GM19238 (cell line): ENCODE results near the gene SNRNP35.
A peak's percentile ranks its signal among the peaks of the same experiment; 100 is the strongest.
"Not testable (repeated sequence)": the region's sequence is repeated elsewhere in the genome, so short reads cannot be mapped to it uniquely, and the experiment has no call there.

Source experiments
- DNase-seq: peaks from one replicate; pipeline ENCODE4 v3.0.0; 2011; ENCODE audit warnings: low spot score; ENCODE audit not compliant: insufficient read length

The SNRNP35 gene

GRCh38 chr12:123449249-123449733 is 8.6 kb upstream of the SNRNP35 start:
- no peak for DNase-seq

DNA sequence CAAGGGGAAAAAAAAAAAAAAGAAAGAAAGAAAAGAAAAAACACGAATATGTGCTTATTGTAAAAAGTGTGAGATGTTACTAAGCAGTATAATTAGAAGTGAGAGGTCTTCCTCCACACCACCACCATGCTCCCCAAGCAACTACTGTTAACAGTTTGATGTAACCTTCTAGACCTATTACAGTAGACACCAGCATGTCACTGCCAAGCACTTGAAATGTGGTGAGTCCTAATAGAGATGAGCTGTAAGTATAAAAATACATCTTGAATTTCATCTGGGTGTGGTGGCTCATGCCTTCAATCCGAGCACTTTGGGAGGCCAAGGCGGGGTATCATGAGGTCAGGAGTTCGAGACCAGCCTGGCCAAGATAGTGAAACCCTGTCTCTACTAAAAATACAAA is 8.1 kb upstream of the SNRNP35 start:
- no peak for DNase-seq

DNA sequence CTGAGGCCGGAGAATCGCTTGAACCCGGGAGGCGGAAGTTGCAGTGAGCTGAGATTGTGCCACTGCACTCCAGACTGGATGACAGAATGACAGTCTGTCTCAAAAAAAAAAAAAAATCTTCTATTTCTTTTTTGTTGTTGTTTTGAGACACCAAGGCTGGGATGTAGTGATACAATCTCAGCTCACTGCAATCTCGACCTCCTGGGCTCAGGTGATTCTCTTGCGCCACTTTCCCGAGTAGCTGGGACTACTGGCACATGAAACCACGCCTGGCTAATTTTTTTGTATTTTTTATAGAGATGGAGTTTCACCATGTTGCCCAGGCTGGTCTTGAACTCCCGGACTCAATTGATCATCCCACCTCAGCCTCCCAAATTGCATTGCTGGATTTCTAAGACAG is 7.3 kb upstream of the SNRNP35 start:
- DNase-seq: no peak

DNA sequence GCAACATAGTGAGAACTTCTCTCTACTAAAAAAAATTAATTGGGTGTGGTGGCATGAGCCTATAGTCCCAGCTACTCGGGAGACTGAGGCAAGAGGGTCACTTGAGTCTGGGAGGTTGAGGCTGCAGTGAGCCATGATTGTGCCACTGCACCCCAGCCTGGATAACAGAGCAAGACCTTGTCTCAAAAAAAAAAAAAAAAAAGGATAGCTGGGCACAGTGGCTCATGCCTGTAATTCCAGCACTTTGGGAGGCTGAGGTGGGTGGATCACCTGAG is 5.7 kb upstream of the SNRNP35 start:
- DNase-seq: not testable (repeated sequence)

GRCh38 chr12:123453165-123453564 is 4.8 kb upstream of the SNRNP35 start:
- no peak for DNase-seq

DNA sequence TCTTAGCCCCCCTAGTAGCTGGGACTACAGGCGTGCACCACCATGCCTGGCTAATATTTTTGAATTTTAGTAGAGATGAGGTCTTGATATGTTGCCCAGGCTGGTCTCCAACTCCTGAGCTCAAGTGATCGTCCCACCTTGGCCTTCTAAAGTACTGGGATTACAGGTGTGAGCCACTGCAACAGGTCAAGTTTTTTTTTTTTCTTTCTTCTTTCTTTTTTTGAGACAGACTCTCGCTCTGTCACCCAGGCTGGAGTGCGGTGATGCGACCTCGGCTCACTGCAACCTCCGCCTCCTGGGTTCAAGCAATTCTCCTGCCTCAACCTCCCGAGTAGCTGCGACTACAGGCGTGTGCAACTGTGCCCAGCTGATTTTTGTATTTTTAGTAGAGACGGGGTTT is 5.2 kb downstream of the SNRNP35 start:
- not testable (repeated sequence) for DNase-seq

DNA sequence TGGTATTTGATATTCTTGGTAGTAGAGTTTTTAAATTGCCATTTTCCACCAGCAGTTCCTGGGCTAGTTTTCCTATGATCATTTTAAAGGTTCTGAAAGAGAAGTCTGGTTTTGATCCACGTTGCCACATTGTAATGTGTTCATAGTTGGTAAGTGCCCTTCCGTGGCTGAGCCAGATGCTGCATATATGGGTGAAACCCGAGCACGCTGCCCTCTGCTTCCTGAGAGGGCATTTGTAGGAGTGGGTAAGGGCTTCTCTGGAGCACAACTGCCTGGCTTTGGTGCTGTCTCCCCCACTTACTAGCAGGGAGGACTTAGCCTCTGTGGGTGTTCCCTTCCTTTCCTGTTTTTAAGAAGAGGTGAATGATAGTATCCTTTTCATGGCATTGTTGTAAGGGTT is 7.1 kb downstream of the SNRNP35 start:
- DNase-seq: no peak

GRCh38 chr12:123468786-123469185 is 10.8 kb downstream of the SNRNP35 start:
- DNase-seq: peak; percentile 54

- no peak for DNase-seq
Measured at GRCh38 chr12:123469978-123470377, 12.0 kb downstream of the SNRNP35 start.

DNA sequence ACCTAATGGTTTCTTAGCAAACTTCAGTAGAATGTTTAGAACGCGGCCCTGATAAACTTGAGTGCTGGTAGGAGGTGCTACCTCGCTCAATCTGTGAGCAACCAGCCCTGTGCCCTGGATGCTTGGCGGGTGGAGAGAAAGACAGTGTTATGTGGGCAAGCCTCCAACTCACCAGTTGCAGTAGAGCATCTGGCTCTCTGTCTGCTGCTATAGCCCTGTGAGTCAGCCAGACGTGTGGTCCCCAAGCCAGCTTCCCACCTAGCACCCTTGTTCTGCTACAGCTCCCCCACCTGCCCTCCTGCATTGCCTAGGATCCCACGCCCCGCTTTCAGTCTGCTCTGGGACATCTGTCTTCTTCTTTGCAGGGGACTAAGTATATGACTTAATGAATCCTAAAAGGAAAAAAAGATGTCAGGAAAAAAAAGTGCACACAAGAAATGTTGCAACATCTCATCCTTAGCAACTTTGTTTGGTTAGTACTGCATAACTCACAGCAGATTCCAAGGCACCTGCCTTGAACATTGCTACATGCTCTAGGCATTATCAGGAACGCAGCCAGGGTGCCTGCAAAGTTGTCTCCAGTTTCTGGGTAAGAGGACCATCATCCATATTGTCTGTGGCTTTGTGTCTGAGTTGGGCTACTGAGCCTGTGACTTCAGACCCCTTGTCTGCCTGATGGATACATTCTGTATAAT is 13.6 kb downstream of the SNRNP35 start:
- DNase-seq: no peak

- no peak for DNase-seq
Measured at GRCh38 chr12:123472438-123472849, 14.5 kb downstream of the SNRNP35 start.

- no peak for DNase-seq
Measured at GRCh38 chr12:123474485-123475245, 16.7 kb downstream of the SNRNP35 start.

DNA sequence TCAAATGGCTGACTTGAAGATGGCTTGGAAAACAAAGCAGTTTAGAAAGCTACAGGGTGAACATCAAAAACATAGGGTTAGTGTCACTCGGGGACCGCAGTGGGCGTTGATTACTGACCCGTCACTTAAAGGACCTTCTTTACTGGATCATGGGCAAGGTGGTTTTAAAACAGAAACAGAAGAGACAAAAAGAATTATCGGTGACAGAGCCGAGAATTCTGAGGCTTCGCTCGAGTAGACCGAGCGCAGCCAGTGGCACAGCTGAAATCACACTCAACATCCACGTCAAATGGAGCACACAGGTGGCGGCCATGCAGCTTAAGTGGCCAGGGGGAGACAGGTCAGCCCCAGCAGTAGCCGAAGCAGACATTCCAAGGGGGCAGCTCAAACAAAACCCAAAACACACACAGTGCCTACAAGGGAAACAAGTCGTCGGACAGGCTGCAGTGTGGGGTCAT is 17.3 kb downstream of the SNRNP35 start:
- no peak for DNase-seq

DNA sequence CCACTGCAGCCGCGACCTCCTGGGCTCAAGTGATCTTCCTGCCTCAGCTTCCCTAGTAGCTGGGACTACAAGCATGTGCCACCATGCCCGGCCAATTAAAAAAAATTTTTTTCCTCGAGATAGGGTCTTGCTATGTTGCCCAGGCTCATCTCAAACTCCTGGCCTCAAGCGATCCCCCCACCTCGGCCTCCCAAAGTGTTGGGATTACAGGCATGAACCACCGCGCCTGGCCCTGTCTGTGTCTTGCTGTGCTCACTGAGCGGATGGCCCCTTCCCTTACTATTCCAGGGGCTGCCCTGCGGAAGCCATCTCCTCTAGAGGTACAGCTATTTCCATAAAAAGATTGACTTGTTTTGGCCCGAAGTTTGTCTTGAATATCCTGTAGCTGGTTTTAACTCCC is 20.1 kb downstream of the SNRNP35 start:
- DNase-seq: no peak

- DNase-seq: no peak
Measured at GRCh38 chr12:123478762-123479161, 20.8 kb downstream of the SNRNP35 start.

DNA sequence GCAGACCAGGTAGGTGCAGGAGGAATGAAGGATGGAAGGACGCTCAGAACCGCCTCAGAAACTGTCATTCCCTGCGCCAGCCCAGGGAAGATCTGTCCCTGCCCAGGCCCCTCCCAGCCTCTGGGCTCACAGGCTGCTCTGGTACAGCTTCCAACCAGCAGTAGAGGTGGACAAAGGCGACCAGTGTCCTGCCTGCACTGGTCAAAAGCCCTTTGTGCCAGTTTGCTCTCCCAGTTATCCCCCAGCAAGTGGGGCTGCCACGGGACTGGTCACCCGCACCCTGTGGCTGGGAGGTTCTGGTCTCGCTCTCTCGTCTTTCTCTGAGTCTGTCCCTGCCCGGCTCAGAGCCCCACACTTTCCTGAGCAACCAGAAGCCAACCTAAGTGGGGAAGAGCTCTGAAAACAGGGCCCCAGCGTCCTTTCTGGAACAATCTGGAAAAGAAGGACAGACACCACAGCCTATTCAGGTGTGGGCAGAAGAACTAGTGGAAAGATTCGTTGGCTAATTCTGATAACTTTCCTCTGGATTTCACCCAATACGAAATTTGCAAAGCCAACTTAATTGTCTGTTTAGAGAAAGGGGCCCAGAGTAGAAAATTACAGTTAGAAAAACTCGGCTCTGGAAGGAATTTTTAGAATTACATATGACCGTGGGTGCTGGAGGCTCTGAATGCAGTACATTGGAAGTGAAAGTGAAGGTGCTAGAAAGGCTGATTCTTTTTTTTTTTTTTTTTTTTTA is 21.7 kb downstream of the SNRNP35 start:
- DNase-seq: no peak

DNA sequence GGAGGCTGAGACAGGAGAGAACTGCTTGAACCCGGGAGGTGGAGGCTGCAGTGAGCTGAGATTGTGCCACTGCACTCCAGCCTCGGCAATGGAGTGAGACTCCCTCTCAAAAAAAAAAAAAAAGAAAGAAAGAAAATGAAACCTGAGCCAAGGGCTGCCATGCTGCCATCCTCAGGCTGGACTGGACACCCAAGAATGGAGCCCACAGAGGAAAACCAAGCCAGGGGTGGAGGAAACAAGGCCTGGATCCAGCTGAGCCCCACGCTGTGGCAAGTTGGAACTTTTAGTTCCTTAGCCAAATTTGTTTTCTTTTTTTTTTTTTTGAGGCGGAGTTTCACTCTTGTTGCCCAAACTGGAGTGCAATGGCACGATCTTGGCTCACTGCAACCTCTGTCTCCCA is 23.3 kb downstream of the SNRNP35 start:
- DNase-seq: not testable (repeated sequence)

DNA sequence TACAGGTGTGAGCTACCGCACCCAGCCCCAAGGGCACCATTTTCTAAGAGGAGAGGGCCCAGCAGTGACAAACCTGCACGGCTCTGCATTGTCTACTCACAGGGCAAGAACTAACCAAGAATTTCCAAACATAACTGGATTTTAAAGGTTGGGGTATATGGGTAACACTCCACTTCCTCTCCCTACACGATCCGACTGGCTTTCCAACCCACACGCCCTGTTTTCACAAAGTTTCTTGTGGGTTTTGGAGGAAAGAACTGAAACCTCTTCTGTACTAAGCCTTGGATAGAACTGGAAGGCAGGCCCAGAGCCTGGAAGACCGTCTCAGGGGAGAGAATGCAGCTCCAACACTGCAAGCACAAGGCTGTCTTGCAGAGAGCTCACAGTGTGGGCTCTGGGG is 24.9 kb downstream of the SNRNP35 start:
- DNase-seq: no peak

DNA sequence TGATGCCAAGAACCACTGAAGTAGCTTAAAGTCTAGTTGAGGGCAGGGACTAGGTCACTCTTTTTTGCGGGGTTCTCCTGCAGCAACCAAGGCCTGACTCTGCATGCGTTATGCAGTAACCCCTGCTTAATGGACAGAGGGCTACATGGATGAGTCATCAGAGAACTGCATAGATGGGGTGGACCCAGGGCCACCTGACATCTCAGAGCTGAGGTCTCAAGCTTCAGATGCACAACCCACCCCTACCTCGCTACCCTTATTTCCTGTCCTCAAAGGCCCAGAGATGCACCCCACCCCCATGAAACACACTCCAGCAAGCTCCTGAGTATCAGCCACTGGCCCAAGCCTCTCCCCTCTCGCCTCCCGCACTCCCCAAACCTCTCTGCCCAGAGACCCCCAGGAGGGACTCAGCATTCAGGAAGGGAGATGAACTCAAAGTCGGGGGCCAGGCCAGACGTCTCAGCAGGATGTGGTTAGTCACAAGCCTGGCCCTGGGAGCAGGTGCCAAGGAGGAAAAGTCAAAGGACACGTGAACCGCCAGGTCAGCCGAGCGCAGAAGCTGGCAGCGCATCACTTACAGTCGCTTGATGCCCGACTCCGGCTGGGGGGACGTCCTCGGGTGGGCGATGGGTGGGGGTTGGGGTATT is 25.8 kb downstream of the SNRNP35 start:
- DNase-seq: no peak

GRCh38 chr12:123485756-123486155 is 27.8 kb downstream of the SNRNP35 start:
- no peak for DNase-seq

- no peak for DNase-seq
Measured at GRCh38 chr12:123487428-123487827, 29.5 kb downstream of the SNRNP35 start.
